Esophagus muscularis mucosa (tissue), 4 donors: ENCODE results near the gene INSYN2B.

Experiments used
- EP300 ChIP-seq: sonication (generic); formaldehyde crosslinking; IDR thresholded peaks from one replicate; pipeline ENCODE4 v1.6.1; 2017; ENCODE audit warnings: antibody characterized with exemption
- POLR2AphosphoS5 ChIP-seq, 2 donors: sonication (generic); formaldehyde crosslinking; IDR thresholded peaks; one replicate each; pipeline ENCODE4 v1.6.1; 2017; ENCODE audit warnings: antibody characterized with exemption in 2 of 2
- TF ChIP-seq, protein P1 (sequence below), 3 experiments: fragments of 200-600 bp in 2 of 3; fragments of 450-650 bp in 1 of 3; sonication (generic) in 2 of 3; IDR thresholded peaks; one replicate each; pipeline ENCODE4 v1.5.1; 2017 to 2019; ENCODE audit warnings: antibody characterized with exemption in 3 of 3, mild to moderate bottlenecking in 2 of 3, moderate library complexity in 1 of 3

DNA sequence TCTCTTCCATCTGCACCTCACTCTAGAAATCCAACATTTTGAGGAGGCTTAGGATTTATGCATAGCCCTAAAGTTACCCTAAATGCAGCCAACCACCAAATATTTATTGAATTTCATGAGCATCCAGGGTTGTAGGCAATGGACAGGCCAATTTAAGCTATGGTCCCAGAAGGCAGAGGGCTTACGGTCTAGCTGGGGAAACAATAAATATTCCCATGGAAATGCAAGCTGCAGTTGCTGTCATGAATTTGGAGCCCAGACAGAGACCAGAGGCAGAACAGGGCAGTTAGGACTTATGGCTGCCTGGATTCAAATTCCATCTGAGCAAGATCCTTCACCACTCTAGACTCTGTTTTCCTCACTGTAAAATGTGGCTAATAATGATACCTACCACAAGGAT, 9.1 kb upstream of the INSYN2B start:
- TF ChIP-seq, protein P1, sequence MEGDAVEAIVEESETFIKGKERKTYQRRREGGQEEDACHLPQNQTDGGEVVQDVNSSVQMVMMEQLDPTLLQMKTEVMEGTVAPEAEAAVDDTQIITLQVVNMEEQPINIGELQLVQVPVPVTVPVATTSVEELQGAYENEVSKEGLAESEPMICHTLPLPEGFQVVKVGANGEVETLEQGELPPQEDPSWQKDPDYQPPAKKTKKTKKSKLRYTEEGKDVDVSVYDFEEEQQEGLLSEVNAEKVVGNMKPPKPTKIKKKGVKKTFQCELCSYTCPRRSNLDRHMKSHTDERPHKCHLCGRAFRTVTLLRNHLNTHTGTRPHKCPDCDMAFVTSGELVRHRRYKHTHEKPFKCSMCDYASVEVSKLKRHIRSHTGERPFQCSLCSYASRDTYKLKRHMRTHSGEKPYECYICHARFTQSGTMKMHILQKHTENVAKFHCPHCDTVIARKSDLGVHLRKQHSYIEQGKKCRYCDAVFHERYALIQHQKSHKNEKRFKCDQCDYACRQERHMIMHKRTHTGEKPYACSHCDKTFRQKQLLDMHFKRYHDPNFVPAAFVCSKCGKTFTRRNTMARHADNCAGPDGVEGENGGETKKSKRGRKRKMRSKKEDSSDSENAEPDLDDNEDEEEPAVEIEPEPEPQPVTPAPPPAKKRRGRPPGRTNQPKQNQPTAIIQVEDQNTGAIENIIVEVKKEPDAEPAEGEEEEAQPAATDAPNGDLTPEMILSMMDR (IDR thresholded peaks at IDR 0.05) = no peak
- TF ChIP-seq EP300 (no peak), POLR2AphosphoS5 (IDR thresholded peaks at IDR 0.05) (no peak)
